ENCODE data around the gene ANKRD53.
"Not testable (repeated sequence)": the region's sequence is repeated elsewhere in the genome, so short reads cannot be mapped to it uniquely, and the experiment has no call there.

Gene ANKRD53

GRCh38 chr2:71019989-71020388 lies 41.6 kb downstream of the ANKRD53 start:
- DNase-seq = not testable (repeated sequence)

DNA sequence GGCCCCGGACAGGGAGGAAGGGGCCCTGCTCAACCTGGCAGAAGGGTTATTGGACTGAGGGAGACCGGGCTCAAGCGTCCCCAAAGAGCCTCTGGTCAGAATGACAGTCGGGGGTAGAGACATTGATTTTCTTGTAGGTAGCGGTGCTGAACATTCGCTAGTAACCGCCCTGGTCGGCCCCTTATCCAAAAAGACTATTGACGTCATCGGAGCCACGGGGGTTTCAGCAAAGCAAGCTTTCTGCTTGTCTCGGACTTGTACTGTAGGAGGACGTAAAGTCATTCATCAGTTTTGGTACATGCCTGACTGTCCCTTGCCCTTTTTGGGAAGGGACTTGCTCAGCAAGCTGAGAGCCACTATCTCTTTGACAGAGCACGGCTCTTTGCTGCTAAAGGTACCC lies 43.0 kb downstream of the ANKRD53 start:
- DNase-seq = not testable (repeated sequence)

DNA sequence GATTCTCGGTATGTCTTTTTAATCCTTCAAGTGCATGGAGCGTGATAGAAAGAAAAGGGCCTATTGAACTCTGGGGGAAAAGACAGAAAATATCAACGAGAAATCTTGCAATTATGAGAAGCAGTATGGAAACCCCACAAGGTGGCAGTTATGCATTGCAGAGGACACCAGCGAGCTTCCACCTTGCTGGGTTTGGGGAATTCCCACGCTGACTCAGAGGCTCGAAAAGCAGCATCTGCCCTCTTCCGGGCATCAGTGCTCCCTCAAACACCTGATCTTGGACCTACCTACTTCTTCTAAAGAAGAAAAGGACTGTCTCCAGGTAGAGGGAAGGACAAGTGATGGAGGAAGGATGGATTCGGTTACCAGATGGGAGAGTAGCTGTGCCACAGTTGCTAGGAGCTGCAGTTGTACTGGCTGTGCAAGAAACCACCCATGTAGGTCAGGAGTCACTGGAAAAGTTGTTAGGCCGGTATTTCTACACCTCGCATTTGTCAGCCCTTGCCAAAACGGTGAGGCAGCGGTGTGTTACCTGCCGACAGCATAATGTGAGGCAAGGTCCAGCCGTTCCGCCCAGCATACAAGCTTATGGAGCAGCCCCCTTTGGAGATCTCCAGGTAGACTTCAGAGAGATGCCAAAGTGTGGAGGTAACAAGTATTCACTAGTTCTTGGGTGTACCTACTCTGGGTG lies 45.3 kb downstream of the ANKRD53 start:
- peak; percentile 57 for DNase-seq

Data from activated T-cell treated with anti-CD3 and anti-CD28 coated beads, Interleukin-2, amount 50 U/mL, for 1 hour (primary cell).